ENCODE data around the gene RAB8A.
A peak's percentile ranks its signal among the peaks of the same experiment; 100 is the strongest.
"Not testable (repeated sequence)": the region's sequence is repeated elsewhere in the genome, so short reads cannot be mapped to it uniquely, and the experiment has no call there.

The RAB8A gene

DNA sequence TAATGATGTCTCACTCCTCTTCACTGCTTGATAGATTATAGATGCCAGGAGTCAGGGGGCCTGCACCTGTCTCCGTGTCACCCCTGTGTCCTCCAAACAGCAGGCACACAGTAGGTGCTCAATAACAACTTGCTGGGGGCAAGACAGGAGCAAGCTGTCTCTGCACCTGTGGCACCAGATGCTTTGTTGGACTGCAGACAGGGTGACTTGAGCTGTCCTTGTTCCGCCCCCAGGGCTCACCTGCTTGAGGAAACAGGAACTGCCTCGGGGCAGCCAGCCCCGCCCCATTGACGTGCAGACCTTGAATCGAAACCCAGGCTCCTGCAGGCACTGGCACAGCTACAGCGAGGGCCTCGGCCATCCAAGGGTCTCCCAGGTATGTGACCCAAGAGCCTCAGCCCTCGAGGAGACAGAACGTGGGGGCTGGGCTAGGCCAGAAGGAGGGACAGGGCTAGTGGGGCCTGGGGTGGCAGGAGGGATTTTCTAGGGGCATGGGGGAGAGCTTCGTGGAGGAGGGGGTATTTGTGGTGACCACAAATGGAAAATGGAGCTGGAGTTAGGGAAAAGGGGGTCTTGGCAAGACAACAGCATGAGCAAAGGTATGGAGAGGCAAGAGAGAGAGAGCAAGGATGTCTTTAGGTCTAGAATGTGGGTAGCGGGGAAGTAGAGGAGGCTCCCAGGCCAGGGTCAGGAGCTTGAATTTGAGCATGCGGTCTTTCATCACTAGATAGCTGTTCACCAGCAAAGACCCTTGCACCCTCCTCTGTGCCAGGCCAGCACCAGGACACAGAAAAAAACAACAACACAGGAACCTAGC is 31.9 kb downstream of the RAB8A start, which contains the start of gene HSH2D:
Gene HSH2D (plus strand): TSS at position 287 of the 817 bp plus-strand sequence. CDS start 5,066 bp downstream, outside the sequence.
- peak; percentile 91 for DNase-seq

DNA sequence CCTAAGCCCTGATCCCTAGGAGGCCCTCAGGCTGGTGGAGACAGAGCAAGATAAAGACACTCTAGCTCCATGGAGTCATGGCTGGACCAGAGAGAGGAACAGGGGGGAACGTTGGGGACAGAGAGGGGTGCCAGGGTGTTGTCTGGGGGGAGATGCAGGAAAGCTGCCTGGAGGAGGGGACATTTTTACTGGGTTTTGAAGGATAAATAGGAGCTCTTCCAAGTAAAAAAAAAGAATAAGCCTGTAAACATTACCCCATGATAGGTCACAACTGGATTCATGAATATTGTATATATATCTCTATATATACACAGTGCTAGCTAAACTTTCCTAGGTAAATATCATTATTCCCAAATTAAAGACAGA is 32.5 kb downstream of the RAB8A start:
- no peak for DNase-seq

DNA sequence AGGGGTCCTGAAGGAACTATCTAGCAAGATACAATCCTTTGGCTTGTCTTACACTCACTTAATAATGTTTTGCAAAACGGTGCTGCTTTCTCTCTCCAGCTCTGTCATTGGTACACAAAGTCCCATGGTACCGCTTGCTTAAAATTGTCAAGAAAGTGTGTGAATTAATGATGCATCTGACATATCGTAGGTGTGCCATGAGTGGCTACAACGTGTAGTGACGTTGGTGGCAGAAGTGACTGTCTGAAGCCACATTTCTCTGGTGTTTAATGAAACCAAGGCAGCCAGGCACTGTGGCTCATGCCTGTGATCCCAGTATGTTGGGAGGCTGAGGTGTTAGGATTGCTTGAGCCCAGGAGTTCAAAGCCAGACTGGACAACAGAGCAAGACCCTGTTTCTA is 34.4 kb downstream of the RAB8A start:
- no peak for DNase-seq

DNA sequence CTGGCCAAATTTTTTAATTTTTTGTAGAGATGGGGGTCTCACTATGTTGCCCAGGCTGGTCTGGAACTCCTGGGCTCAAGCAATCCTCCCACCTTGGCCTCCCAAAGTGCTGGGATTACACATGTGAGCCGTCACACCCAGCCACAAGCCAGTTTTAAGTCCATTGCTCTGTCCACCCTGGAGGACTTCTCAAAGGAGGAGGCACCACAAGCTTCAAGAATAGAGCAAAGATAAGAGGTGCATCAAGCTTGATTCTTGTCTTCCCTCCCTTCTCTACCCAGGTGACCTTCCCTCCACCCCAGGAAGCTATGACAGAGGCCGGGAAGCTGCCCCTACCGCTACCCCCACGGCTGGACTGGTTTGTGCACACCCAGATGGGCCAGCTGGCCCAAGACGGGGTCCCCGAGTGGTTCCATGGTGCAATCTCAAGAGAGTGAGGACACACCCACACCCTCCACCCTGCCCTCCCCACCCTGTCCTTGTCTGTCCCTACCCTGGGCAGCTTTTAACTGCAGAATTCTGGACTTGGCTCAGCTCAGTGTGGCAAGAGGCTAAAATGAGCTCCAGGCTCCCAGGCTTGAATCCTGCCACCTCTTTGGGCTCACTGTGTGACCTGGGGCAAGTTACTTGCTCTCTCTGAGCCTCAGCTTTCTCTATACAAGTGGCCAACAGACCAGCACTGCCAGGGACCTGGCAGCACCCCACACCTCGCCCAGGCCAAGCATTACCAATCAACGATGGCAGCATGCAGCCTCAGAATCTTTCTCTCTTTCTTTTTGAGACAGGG is 36.9 kb downstream of the RAB8A start:
- no peak for DNase-seq

DNA sequence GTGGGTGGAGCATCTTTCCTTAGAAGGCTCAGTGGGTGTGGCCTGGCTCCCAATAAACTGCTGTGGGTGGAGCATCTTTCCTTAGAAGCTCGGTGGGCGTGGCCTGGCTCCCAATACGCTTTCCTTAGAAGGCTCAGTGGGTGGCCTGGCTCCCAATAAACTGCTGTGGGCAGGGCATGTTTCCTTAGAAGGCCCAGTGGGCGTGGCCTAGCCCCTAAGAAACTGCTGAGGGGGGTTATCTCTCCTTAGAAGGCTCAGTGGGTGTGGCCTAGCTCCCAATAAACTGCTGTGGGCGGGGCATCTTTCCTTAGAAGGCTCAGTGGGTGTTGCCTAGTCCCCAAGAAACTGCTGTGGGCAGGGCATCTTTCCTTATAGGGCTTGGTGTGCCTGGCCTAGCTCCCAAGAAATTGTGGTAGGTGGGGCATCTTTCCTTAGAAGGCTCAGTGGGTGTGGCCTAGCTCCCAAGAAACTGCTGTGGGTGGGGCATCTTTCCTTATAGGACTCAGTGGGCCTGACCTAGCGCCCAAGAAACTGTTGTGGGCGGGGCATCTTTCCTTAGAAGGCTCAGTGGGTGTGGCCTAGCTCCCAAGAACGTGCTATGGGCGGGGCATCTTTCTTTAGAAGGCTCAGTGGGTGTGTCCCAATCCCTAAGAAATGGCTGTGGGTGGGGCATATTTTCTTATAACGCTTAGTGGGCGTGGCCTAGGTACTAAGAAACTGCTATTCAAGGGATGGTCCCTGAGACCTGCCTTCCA is 42.1 kb downstream of the RAB8A start:
- DNase-seq, result peak; percentile 11

DNA sequence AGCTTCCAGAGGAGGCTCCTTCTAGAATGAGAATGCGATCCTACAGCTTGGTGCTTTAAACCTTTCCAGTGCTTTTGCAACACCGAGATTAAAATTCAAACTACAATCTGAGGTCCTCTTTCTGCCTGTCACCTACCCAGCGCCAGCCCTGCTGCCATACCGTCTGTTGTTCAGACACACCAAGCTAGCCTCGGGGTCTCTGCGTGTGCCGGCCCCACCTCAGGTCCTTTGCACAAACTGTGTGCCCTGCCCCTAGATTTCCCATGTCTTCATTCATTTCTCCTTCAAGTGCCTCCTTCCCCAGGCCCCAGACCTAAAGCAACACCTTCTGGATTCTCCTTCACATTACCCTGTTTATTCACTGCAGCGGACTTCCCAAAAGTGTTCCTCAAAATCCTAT is 42.9 kb downstream of the RAB8A start:
- no peak for DNase-seq

DNA sequence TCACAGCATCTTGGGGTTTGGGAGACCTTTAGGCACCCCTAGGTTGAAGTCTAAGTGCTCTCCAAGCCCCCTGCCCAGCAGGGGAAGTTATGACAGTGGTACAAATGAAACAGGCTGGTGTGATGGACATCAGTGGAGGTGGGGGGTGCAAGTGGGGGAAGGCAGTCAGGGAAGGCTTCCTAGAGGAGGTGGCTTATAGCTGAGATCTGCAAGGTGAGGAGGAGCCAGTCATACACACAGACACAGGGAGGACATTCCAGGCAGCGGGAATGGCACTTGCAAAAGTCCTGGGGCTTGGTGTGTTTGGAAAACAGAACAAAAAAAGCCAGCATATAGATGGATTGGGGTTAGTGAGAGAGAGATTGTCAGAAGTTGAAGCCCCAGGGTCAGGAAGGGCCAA is 43.4 kb downstream of the RAB8A start:
- no peak for DNase-seq

DNA sequence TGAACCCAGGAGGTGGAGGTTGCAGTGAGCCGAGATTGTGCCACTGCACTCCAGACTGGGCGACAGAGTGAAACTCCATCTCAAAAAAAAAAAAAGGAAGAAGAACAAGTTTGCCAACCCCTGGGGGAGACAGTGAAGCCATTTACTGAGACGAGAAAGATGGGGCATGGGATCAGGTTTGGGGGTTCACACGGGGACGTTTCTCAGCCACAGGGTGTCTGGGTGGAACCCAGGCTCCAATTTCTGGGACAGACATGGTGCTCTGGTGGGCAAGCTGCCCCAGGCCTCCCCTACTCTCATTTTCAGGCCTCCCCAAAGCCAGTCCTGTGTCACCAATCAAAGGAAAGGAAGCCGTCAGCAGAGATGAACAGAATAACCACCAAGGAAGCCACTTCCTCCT is 45.2 kb downstream of the RAB8A start:
- DNase-seq, result no peak

DNA sequence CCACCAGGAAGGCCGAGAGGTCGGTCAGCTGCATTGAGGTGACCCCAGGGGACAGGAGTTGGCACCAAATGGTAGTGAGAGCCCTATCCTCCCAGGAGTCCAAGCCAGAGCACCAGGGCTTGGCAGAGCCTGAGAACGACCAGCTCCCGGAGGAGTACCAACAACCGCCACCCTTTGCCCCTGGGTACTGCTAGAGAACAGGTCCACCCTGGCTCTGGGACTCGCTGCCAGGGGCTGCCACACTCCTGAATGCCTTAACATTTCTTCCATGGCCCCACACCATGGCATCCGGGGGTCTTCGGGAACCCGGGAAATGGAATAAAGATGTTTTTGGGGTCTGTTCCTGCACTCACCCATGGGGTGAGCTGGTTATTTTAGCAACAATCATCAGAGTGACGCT is 45.9 kb downstream of the RAB8A start:
- DNase-seq, result no peak

DNA sequence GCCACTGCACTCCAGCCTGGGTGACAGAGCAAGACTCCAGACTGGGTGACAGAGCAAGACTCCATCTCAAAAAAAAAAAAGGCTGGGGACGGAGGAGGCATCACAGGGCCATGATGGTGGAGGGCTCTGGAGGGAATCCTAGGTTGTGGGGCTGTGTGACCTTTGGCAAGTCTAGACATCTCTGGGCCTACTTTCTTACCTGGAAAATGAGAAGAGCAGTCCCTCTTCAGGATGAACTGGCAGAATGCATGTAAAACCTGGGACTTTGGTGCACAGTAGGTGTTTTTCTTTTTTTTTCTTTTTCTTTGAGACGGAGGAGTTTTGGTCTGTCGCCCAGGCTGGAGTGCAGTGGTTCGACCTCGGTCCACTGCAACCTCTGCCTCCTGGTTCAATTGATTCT is 48.0 kb downstream of the RAB8A start:
- DNase-seq, result no peak

DNA sequence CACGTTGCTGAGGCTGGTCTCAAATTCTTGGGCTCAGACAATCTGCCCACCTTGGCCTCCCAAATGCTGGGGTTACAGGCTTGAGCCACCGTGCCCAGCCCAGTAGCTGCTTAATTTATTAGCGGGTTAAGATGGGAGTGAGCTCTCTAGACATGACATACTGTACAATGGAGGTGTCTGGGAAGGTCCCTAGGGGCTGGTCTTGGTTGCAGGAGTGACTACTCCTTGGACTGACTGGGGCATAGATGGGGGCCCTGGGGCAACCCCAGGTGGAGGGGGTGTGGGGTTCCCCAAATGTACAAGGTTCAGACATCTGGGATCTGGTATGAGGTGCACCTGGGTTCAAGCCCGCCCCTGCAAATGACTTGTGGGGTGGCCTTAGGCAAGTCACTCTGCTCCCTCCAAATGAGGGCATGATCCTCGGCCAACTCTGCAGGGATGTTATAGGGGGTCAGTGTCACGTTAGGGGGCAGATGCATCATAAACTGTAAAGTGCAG is 48.8 kb downstream of the RAB8A start:
- no peak for DNase-seq

DNA sequence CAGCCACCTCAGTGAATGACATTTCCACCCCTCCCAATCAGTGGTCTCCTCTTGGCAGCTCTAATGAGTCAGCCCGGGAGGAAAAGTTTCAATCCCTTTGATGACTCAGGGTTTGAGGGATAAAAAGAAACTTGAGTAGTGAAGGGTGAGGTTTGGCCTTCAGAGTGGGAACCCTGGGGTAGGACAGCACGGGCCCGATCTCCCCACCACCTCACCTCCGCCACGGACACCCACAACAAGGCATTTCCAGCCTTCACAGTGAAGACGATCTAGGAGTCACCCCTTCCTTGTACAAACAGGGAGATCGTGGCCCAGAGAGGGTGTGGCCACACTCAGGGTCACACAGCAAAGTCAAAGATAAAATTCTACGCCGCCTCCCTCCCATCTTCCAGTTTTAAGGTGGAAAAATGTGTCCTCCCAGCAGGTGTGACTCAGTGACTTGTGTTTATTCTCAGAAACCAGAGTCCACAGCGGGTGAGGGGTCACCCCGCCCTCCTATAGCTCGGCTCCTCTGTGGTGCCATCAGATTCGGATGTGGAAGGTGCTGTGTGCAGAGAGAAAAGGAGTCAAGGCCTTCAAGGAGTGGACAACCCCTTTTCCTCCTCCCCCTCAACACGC is 49.4 kb downstream of the RAB8A start:
- DNase-seq, result peak; percentile 15

DNA sequence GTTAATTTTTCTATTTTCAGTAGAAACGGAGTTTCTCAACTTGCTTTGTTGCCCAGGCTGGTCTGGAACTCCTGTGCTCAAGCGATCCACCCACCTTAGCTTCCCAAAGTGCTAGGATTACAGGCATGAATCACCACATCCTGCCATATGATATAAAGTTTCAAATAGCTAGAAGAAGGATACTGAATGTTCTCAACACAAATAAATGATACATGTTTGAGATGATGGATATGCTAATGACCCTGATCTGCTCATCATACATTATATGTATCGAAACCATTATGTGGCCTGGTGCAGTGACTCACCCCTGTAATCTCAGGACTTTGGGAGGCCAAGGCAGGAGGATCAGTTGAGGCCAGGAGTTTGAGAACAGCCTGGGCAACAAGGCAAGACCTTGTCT is 50.2 kb downstream of the RAB8A start:
- DNase-seq, result peak; percentile 39

DNA sequence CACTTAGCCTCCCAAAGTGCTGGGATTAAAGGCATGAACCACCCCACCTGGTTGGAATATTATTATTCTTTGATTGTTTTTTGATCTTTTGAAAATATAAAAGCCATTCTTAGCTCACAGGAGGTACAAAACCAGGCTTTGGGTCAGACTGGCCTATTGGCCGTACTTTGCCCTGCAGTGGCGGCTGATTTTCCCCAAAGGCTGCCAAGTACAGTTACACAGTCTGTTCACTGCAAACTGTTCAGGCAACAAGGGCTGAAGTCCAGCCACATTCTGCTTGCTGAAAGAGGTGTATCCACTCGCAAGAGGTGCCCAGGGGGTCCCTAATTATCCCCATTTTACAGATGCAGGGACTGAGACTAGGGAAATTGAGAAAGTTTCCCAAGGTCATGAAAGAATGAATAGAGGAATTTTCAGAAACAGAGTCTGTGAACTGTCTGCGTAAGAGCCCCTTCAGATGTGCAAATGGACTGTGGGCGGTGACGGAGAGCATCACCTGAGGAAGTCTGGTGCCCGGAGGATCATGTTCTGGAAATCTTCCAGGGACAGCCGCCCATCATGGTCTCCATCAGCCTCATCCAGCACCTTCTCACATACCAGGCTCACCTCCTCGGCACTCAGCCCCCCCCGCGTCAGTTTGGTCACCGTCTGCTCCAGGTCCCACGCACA is 52.7 kb downstream of the RAB8A start:
- no peak for DNase-seq

DNA sequence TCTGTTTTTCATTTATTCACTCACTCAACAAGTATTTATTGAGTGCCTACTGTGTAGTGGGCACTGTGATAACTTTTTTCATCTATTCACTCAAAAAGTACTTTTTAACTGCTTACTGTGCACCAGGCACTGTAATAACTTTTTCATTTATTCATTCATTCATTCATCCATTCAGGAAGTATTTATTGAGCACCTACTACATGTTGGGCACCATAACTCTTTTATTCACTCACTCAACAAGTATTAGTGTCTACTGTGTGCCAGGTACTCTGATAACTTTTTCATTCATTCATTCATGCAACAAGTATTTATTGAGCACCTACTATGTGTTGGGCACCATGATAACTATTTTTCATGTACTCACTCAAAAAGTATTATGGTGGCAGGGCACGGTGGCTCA is 54.7 kb downstream of the RAB8A start:
- no peak for DNase-seq

DNA sequence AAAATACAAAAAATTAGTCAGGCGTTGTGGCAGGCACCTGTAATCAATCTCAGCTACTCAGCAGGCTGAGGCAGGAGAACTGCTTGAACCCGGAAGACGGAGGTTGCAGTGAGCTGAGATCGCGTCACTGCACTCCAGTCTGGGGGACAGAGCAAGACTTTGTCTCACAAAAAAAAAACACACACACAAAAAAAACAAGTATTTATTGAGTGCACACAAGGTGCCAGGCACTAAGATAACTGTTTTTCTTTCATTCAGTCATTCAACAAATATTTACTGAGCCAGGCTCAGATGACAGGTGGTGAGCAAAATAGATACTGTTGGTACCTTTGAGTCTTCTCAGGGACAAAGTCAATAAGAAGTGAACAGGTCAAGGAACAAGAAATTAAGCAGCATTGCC is 55.4 kb downstream of the RAB8A start:
- peak; percentile 37 for DNase-seq

DNA sequence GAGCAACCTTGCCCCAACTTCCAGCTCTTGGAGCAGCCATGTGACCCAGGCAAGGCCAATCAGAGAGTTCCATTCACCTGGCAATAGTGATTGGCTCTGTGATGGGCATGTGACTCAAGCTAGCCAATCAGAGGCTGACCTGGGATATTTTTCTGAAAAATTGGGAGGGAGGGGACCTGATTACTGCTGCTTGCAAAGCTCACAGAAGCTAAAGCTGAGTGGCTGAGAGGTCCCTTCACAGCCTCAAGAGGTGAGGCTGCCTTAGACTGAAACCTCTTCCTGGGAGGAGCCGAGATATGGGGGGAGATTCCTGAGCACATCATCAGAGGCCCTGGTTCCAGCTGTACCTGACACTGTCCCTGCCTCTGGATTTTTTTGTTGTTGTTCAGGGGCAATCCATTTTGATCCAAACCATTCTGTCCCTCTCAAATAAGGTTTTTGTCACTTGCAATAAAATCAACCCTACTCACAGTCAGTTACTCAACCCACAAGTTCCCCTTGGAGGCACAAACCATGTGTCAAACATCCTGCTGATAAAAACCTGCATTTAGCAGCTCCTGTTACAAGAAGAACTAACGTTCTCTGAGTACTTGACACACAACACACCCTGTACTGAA is 56.9 kb downstream of the RAB8A start:
- DNase-seq, result peak; percentile 14

DNA sequence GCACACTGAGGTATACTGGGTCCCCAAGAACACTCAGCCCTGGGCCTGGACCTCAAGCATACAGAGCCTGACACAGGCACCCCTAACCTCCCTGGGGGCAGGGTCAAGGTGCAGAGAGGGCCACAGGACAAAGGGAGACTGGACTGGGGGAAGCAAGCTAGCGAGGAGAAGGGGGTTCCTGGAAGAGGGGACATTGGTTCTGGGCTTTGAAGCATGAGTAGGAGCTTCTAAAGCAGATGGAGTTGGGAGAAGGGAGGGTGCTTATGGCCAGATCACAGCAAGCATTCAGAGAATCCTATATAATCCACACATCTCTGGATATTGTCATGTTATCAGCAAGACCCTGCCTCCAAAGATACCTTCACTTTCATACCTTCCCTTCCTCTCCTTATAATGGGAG is 58.4 kb downstream of the RAB8A start:
- DNase-seq, result no peak

DNA sequence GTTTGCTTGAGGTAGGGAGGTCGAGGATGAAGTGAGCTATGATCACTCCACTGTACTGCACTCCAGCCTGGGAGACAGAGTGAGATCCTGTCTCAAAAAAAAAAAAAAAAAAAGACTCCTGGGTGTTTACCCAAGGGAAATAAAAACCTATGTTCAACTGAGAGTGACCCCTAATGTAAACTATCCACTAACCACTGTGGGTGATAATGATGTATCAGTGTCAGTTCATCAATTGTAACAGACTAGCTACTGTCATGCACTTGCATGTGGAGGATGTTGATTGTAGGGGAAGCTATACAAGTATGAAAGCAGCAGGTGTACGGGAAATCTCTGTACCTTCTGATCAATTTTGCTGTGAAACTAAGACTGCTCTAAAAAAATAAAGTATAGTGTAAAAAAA is 64.3 kb downstream of the RAB8A start:
- no peak for DNase-seq

DNA sequence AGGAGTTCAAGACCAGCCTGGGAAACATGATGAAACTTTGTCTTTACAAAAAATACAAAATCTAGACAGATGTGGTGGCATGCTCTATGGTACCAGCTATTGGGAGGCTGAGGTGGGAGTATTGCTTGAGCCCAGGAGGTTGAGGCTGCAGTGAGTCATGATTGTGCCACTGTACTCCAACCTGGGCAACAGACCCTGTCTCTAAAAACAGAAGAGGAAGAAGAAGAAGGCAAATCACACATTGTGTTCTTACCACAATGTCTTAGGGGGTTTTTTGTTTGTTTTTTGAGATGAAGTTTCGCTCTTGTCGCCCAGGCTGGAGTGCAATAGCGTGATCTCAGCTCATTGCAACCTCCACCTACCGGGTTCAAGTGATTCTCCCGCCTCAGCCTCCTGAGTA is 67.2 kb downstream of the RAB8A start:
- not testable (repeated sequence) for DNase-seq

DNA sequence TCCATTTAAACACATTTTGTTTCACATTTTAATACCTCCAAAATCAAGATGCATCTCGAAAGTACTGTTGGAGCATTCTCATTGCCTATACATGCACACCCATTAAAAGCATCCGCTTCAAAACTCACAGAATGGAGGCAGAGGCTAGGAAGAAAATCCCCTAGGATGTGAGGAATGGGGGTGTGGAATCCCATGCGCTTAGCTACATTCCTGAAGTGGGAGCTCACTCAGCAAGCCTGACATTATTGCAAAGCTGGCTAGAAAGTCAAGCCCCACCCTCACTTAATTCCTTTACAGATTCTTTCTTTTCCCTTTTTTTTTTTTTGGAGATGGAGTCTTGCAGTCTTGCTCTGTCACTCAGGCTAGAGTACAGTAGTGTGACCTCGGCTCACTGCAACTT is 68.9 kb downstream of the RAB8A start:
- no peak for DNase-seq
